Measurements from ENCODE around the gene ELAVL3.
A peak's percentile ranks its signal among the peaks of the same experiment; 100 is the strongest.
"Not testable (repeated sequence)": the region's sequence is repeated elsewhere in the genome, so short reads cannot be mapped to it uniquely, and the experiment has no call there.

ELAVL3 gene

DNA sequence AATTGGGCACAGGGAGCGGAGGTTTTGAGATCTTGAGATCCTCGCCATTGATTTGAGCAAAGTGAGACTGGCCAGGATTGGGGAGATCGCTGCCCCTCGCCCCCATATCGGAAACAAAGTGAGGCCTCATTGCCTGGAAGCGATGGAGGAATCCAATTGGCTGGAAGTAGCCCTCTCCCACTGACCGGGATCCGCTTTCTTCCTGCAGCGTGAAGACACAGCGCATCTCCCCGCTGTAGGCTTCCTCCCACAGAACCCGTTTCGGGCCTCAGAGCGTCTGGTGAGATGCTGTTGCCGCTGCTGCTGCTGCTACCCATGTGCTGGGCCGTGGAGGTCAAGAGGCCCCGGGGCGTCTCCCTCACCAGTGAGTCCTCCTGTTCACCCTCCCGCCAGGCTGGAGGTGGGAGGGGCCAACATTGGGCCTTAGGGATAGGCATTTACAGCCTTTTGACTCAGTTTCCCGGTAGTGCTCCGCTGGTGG, 45.0 kb downstream of the ELAVL3 start:
- peak; percentile 56 for DNase-seq (ENCODE audit: low read depth)

GRCh38 chr19:11435057-11435832, 45.6 kb downstream of the ELAVL3 start, which contains the start of the genes ODAD3 and PRKCSH:
TSS of gene ODAD3 (minus strand) at chr19:11435121. CDS start at chr19:11435016, 105 bp downstream.
TSS of gene PRKCSH (plus strand) at chr19:11435635. CDS start at chr19:11436118, 483 bp downstream.
- peak; percentile 100 for DNase-seq (ENCODE audit: low read depth)

- DNase-seq (ENCODE audit: low read depth) = no peak
Measured at GRCh38 chr19:11434703-11435056, 46.2 kb downstream of the ELAVL3 start.

- not testable (repeated sequence) for DNase-seq (ENCODE audit: low read depth)
Measured at GRCh38 chr19:11433526-11433925, 47.3 kb downstream of the ELAVL3 start.

- no peak for DNase-seq (ENCODE audit: low read depth)
Measured at GRCh38 chr19:11426656-11427055, 54.2 kb downstream of the ELAVL3 start.

GRCh38 chr19:11425719-11426457, 55.0 kb downstream of the ELAVL3 start:
- no peak for DNase-seq (ENCODE audit: low read depth)

- DNase-seq (ENCODE audit: low read depth) = no peak
Measured at GRCh38 chr19:11423791-11424181, 57.1 kb downstream of the ELAVL3 start.

- no peak for DNase-seq (ENCODE audit: low read depth)
Measured at GRCh38 chr19:11423164-11423790, 57.6 kb downstream of the ELAVL3 start.

GRCh38 chr19:11422163-11423065, 58.4 kb downstream of the ELAVL3 start:
- peak; percentile 68 for DNase-seq (ENCODE audit: low read depth)

DNA sequence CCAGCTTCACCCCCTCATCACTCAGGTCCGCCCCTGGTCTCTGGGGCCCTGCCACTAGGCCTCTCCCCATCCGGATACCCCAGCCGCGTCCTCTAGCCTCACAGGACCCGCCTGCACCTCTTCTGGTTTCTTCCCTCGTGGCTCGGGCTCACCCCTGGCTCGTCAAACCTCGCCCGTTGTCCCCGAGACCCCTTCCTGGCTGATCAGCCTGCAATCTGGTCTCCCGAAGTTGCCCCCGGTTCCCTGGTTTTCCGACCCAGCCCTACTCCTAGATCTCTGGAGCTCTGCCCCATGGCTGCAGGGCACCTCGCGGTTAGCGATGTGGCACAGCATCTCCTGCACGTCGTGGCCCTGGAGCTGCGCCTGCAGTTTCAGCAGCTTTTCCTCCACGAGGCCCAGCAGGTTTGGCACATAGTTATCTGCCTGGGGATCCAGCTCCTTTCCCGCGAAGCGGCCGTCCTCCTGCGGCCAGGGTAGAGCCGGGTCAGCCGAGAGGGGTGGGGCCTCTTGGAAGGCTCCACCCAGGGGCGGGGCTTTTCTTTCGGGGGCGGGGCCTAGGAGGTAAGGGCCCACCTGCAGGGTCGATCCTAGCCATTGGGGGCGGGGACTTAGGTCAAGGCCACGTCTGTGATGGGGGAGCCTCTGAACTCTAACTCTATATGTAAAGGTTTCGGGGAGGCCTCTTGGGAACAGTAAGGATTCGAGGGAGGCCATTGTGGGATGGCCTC, 59.3 kb downstream of the ELAVL3 start:
- DNase-seq (ENCODE audit: low read depth) = no peak

GRCh38 chr19:11420429-11421370, 60.1 kb downstream of the ELAVL3 start:
- DNase-seq (ENCODE audit: low read depth) = peak; percentile 47

GRCh38 chr19:11418549-11419506, 62.0 kb downstream of the ELAVL3 start, which contains the start of gene RGL3:
TSS of gene RGL3 (minus strand) at chr19:11419314. CDS start at chr19:11419278, 36 bp downstream.
- DNase-seq (ENCODE audit: low read depth) = peak; percentile 57

DNA sequence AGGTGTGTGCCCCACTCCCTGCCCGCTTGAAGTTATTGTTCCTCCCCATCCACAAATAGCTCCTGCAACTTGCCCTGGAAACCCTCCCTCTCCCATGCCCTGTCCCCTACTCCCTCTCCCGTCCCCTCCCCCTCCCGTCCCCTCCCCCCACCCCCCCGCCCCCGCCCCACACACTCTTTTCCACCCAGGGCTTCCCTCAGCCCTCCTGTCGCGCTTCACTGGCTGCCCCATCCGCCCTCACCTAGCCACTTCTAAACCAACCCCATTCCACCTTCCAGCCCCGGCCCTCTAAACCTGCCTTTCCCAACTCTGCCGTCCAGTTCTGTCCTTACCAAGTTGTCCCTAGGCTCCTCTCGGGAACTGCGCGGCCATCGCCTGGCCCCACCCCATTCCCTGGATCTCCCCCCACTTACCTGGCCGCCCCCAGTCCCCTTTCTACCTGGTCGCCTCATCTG, 62.7 kb downstream of the ELAVL3 start:
- DNase-seq (ENCODE audit: low read depth) = no peak

- no peak for DNase-seq (ENCODE audit: low read depth)
Measured at GRCh38 chr19:11416346-11417052, 64.3 kb downstream of the ELAVL3 start.

GRCh38 chr19:11414544-11414943, 66.3 kb downstream of the ELAVL3 start:
- DNase-seq (ENCODE audit: low read depth) = no peak

- peak; percentile 81 for DNase-seq (ENCODE audit: low read depth)
Measured at GRCh38 chr19:11410682-11411081, 70.2 kb downstream of the ELAVL3 start.

- DNase-seq (ENCODE audit: low read depth) = no peak
Measured at GRCh38 chr19:11408591-11408990, 72.3 kb downstream of the ELAVL3 start.

Data from ELR (cell line).